Measurements from ENCODE around the gene RPL31.

The RPL31 gene

DNA sequence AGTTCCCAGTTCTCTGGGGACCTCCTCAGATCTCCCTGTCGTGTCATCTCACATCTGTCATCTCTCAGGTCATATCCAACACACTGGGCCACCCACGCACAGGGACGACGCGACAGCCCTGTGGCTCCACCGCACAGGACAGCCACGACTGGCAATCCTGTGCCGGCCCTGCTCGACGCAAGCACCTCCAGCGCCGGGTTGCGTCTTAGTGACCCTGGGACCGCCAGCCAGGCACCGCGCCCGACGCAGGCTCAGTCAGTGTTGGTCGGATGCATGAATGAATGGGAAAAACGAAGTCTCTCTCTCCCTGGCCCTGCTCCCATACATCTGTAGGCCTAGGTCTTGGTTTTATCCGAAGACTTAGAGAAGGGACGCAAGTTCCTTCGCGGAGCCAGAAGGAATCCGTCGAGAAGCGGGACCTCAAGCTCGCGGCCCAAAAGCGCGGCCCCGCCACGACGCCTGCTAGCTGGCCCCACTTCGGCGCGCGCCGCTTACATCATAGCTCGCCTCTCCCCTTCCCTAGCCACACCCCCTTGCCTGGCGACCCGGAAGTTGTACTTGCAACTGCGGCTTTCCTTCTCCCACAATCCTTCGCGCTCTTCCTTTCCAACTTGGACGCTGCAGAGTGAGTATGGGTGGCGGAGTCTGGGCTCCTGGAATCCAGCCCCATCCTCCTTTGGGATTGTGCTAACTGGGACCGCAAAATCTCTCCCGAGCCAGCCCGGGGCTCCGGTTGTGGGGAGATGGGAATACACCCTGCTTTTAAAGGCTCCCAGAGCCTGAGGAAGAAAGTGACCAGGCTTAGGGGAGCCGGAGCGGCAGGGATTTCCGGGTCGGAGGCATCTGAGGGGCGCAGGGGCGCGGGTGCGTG, at the start of gene RPL31:
Gene RPL31, plus strand, starts transcription at position 599 of the 871 bp plus-strand sequence. CDS start 413 bp downstream, outside the sequence.
- peak; percentile 97 for DNase-seq

DNA sequence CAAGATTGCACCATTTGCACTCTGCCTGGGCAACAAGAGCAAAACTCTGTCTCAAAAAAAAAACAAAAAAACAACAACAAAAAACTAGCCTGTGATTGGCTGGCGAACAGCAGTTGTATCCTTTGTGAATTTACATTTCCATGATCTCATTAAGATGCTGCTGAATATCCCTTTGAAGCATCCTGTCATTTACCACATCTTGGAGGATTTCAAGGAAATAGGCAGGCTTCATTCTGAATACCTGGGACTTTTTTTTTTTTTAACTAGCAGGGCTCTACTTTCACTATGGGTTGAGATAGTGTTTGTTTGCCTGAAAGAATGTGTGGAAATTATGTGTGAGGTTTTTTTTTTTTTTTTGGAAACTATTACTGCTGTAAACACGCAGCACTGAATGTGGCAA, 49.6 kb upstream of the RPL31 start:
- DNase-seq: no peak

DNA sequence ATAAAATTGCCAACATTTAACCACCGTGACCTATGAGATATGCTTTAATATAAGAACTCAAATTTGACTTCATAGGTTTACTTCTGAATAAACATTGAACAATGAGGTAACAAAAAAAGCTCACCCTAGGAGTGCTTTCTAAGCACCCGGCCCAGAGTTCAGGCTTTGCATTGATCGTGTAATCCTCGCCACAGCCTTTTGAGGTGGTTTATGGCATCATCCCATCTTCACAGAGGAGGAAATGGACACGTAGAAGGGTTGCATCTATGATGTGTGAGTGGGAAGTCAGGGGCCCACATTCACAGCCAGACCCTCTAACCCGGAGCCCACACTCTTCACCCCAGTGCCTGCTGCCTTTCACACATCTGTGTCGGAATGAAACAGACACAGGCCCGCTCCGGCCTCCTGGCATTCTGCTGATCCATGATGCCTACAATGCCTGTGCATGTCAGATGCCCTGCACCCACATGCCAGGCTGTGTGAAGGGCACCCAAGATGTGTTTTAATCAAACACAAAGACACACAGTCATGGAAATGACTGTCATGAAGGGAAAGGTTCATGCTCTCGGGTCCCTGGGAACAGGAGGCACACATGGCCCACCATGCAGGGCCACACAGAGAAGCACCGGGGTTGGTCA, 48.6 kb upstream of the RPL31 start:
- no peak for DNase-seq

DNA sequence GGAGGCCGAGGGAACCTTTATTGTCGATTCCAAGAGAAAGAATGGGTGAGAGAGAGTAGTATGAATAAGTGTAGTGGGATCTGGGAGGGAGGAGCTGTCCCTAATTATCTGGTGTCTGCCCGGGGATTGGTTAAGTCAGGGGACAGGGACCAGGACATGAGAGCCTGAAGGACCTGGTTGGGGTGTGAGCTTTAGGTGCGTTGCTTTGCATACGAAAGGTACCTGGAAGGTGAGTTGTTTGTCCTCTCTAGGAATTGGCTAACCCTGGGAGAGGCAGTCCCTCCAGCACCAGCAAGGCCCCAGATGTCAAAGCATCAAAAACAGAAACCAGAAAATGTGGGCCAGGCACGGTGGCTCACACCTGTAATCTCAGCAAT, 48.1 kb upstream of the RPL31 start:
- no peak for DNase-seq

DNA sequence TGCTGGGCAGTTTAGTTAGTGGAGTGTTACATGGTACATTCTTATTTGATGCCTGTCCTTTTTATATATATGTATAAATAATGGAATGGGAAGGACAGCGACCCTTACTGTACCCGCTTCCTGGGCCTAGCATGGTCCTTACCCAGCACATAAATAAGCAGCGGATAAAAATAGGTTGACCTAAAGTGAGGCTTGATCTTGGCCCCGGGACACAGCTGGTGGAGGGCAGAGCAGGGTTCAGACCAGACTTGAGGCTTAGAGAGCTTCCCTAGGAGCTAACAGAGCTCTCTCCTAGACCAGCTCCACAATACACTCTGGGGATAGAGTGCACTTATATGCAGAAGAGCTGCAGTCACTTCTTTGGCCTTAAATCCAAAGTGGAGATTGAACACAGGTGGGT, 46.9 kb upstream of the RPL31 start:
- no peak for DNase-seq

DNA sequence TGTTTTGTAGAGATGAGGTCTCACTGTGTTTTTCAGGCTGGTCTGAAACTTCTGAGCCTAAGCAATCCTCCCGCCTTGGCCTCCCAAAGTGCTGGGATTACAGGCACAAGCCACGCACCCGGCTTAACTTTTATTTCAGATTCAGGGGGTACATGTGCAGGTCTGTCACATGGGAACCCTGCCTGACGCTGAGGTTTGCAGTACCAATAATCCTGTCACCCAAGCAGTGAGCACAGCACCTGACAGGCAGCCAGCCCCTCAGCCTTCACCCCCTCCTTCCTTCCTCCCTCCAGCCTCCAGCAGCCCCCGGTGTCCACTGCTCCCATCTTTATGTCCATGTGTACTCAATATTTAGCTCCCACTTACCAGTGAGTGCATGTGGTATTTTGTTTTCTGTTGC, 46.0 kb upstream of the RPL31 start:
- DNase-seq: no peak

DNA sequence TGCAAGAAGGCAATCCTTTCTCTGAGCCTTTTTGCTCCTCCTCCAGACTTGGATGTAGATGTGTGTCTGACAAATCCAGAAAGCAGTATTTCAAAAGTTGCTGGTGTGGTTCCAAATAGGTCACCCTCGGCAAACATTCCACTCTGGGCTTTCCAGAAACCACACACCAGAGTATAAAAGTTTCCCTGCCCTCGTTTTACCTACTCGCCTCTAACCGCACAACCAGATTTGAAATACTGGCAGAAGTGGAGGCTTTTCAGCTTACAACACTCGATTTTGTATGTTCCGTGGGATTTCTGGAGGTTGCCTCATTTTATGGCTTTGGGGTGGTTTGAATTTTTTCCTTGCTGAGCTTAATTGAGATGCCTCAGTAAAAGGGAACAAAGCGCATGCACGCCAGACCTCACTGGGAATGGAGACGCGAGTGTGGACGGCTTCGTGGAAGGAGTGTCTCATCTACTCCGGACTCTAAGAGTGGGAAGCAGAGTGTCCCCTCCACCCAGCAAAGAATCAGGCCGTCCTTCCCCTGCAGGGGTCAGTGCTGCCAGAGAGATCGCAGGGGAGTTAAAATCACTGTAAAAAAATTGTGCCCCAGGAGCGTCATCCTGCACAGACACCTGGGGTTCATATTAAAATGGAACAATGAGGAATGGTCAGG, 44.0 kb upstream of the RPL31 start:
- no peak for DNase-seq

DNA sequence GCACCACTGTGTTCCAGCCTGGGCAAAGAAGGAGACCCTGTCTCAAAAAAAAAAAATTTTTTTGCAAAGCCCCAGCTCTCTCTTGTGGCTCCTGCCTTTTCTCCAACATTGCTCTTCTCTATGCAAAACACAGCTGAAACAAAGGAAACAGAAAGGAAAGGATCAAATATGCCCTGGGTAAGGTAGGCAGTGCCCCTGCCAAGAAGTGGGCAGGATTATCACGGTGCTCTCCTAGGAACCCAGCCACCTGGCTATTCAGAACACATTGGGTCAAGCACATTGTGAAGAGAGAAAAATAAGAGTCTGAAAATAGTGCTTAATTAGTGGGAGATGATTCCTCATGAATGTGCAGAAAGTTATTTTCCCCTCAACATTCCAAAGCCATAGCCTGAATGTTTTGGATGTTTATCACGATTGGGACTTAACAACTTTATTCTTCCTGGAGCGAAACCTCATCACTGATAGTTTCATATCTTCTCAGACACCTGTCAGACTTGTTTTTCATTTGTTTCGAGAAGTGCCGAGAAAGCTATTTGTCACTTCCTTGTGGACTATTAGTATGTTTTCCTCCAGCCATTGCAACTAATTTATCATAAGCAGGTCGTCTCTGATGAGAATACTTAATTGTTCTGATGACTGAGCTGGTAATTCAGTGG, 42.7 kb upstream of the RPL31 start:
- DNase-seq: no peak

DNA sequence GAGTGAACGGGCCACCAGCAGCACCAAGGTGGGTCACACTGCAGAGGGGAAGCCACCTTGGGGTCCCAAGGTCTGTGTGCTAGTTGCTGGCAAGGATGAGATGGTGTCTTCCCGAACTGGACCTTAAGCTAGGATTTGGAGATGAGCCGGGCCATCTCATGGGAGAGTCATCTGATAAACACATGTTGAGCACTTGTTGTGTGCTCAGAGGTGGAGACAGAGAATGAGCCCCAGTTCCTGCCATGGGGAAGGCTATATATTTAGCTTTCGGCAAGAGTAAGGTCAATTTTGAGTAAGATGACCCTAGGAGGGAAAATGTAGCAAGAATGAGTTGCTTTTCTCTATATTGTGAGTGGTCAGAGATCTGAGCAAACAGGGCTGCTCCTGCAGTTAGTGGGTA, 41.4 kb upstream of the RPL31 start:
- DNase-seq: no peak

DNA sequence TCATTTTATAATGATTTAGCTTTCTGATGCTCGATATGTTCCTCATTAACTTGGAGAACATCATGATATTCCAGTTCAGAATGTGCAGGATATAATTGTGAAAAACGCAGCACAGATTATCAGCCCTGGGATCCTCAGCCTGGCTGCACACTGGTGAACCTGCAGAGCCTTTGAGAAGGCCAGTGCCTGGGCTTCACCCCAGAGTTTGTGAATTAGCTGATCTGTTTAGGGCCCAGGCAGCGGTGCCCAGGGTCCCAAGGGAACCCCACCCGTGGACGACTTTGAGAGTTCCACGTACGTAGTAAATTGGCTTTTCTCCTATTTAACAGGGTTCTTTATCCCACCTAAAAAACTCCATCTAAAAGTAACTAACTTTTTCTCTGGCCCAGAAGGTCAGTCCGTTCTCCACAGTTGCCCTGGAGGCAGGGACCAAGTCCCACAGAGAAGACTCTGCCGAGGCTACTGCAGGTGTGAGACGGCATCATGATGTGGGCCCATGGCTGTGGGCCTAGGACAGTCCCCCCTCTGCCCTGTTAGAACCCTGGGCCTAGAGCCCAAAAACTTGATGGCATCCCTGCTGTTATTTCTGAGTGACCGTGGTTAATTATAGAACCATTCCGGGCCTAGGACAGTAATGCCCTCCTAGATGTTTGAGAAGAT, 39.6 kb upstream of the RPL31 start:
- no peak for DNase-seq

DNA sequence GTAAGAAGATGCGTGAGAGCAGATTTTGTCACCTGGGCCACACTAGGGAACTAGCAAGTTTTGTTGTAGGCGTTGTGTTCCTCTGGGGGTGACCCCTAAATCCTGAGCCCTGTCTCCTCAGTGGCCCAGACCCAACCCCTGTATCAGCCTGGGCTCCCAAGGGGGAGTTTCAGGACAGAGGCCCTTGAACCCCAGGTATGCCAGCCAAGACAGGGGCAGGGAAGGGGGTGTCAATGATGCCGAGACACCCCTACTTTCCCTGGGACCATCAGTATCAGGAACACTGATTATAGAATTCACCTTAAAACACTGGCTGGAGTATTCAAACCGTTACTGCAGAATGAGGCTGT, 39.1 kb upstream of the RPL31 start:
- DNase-seq: no peak

DNA sequence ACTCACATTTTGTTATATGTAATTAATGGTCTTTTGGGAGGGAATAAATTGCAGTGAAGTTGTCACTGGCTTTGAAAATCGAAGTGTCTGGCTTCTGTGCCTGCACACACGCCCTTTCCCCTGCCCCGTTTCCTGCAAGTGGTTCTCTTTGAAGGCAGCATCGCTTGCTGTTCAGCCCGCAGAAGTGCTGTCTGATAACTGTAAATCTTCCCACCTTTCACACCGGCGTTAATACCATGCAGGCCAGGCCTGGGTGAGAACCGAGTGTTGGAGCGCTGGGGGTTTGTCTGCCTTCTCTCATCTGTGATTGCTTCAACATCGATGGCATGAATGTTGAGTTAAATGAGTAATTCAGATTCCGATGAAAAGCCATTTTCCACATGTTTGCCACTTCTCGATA, 37.9 kb upstream of the RPL31 start:
- DNase-seq: peak; percentile 32

DNA sequence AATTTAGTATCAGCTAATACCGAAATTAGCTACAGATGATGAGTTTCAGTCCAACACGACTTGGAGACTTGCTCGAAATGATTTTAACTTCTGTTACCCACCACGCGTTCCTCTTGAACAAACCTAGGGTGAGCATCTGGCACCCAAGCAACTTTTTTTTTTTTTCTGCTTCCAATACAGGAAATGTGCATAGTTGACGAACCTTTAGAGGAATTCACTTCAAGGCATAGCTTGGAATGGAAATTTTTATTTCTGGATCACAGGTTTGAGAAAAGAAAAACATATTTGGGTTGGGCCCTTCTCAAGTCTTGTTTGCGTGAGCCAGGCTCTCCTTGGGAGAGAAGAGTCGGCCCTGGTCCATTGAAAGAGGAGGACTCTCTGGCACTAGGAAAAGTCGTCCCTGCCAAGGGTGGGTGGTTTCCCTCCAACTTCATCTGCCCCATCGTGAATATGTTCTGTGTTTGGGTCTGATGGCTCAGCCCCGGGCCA, 37.4 kb upstream of the RPL31 start:
- DNase-seq: no peak

DNA sequence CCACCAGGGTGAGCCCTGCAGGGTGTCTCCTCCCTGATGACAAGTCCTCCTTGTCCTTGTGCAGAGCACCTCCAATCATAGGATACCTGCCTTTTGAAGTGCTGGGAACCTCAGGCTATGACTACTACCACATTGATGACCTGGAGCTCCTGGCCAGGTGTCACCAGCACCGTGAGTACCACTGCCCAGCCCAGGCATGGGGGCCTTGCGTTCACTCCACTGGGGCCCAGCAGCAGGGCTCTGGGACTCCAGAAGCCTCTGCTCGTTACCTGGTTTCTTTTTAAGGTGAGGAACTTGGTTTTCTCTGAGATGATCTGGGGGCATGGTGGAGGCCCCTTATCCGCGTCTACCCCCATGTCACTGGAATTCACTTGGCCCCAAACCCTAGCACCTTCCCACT, 36.5 kb upstream of the RPL31 start:
- DNase-seq: no peak

DNA sequence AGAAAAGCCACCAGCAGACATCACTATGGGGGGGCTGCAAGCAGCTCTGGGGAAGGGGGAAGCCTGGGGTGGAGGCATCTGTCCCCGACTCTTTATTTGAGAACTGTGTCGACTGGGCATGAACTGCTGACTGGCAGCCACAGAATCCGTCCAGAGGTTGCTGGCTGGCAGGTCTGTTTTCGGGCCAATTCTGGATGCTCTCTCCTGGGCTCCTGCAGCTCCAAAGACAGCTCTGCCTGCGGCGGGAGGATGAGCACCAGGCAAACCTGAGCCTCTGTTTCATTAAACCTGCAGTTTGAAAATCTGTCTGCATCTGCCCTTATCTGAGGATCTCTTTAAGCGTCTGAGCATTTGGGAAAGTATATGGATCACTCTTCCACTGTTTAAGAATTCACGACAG, 34.4 kb upstream of the RPL31 start:
- no peak for DNase-seq

DNA sequence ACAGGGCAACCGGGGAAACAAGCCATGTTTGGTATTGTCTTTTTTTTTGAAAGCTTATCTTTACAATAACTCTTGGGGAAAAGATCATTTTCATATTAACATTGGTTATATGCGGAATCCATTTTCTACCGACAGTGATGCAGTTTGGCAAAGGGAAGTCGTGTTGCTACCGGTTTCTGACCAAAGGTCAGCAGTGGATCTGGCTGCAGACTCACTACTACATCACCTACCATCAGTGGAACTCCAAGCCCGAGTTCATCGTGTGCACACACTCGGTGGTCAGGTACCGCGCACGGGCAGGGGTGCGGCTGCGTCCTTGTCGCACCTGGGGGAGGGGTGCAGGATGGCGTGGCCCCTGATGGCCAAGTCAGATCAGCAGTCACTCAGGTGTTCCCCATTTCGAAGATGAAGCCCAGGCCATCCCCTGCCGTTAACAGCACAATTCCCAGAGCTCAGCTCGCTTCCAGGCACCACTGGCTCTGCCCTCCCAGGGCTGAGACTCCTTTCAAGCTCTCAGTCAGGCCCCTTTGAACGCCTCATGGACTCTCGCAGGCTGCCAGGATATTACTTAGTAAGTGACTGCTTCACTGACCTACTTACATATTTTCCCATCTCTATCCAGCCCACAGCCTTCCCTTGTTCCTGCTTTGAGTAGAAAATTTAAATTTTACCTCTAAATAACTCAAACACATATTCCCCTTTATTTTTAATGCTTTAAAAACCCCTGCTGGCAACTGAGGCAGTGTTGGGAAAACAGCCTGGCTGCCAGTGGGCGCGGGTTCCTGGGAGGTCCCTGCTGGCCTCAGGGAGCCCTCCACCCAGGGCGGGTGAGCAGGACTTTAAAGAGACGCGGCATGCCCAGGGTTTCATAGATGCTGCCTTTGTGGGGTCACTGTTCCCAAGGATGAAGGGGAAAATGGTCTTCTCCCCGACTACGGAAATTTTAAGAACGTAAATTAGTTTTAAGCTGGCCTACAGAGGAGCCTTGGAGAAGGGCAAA, 33.6 kb upstream of the RPL31 start:
- no peak for DNase-seq

DNA sequence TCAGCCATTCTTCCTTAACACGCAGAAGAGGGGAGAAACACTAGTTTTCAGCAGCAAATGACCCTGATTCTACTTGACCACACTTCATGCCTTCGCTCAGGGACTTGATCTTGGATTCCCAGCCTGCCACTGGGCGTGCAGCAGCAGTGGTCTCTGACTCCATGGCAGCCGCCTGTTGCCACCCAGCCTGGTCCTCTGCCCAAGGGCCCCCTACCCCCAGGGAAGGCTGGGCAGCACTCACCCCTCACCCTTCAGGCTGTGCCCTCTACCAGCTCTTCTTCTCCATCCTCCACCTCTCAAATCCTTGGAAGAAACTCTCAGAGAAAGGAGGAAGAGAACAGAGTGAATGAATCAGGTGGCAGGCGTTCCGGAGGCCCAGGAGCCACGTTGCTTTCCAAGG, 32.1 kb upstream of the RPL31 start:
- no peak for DNase-seq

DNA sequence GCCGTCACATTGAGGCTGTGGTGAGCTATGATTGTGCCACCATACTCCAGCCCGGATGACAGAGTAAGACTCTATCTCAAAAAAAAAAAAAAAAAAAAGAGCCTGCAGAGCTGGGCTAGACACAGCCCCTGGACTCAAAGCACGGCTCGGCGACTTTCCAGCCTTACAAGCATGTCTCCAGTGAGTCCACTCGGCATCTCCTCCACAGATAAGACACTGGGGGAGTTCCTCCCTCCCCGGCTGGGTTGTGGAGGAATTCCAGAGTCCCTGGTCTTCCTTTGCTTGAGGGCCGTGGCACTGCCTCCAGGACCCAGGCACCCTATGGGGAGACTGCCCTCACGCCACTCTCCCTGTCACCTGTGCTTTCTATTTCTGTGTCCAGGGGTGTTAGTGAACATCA, 30.9 kb upstream of the RPL31 start:
- DNase-seq: no peak

DNA sequence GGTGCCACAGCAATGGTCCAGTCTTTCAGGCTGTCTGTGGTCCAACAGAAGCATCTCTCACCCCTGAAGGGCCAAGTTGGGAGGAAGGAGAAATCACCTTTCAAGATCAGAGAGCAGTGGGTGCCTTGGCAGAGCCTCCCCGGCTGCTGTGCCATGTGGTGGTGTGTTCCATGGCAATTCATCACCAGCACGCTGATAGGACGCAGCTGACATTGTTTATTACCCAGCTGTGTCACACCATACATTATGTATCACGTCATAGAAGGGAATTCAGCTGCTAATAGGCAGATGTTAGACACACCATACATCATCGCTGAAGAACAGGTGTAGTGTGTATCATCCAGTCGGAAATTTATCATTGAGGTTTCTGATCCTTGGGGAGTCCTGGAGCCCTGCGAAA, 29.6 kb upstream of the RPL31 start:
- DNase-seq: no peak

DNA sequence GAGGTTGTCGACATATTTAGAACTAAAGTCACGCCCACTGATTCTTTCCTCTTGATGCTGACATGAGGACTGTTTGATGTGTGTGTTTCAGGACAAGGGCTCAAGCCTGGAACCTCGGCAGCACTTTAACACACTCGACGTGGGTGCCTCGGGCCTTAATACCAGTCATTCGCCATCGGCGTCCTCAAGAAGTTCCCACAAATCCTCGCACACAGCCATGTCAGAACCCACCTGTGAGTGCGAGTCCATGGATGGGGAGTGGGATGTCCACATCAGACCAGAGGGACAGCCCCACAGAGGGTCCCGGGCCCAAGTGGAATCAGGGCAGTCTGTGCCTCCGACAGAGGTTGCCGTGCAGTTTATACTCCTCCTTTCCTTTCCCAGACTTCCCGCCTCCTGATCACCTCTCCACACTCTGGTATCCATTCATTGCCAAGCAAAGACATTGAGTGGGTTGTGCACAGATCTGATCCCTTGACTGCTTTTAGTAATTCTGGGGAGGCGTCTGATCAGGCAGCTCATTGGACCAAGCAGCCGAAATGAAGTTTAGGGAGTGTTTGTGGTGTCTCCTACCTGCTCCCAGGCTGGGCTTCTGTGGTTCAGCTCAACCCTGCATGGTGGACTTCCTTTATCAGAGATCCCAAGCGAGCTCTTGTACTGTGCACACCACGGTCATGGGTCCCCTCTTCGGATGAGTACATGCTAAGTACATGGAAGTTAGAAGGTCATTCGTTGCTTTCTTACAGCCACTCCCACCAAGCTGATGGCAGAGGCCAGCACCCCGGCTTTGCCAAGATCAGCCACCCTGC, 27.2 kb upstream of the RPL31 start:
- DNase-seq: no peak

DNA sequence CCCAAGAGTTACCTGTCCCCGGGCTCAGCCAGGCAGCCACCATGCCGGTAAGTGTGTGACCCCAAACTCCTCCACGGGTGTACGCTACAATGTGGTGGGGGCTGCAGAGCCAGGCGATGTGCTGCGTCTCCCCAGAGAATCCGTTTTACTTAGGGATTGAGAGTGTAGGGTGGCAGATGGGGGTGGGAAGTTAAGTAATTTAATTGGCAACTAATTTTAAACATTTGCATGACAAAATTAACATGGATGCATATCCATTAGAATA, 26.6 kb upstream of the RPL31 start:
- no peak for DNase-seq

Measured in CD4-positive, alpha-beta T cell treated with Interleukin-17A for 4 hours (primary cell).